Measurements from ENCODE around the gene TNFRSF6B.

TNFRSF6B gene

GRCh38 chr20:63743210-63743970, 46.9 kb downstream of the TNFRSF6B start:
- Histone ChIP-seq H3K4me1 (peaks cover 10% of the 10 kb centered on the region), H3K4me2 (ENCODE audit: low read length) (no peak overlapping the region), H3K27me3 (ENCODE audit: control insufficient read depth, insufficient read depth, low read length) (no peaks in the 10 kb centered on the region), H3K9ac (no peak overlapping the region), H3K36me3 (ENCODE audit: control insufficient read depth, insufficient read depth, low read length) (no peaks in the 10 kb centered on the region), H3K79me2 (no peaks in the 10 kb centered on the region), H3K27ac (no peak overlapping the region), H3K4me3 (ENCODE audit: low read depth, low read length) (no peak overlapping the region), H2AFZ (no peak overlapping the region), H3K9me3 (ENCODE audit: control insufficient read depth, low read length) (no peaks in the 10 kb centered on the region)
- TF ChIP-seq CTCF (IDR thresholded peaks at IDR 0.05): no peak

- no peak overlapping the region for H3K4me2 ChIP-seq (ENCODE audit: low read length)
- H3K36me3 ChIP-seq (ENCODE audit: control insufficient read depth, insufficient read depth, low read length): no peaks in the 10 kb centered on the region
- H3K27me3 ChIP-seq (ENCODE audit: control insufficient read depth, insufficient read depth, low read length): no peaks in the 10 kb centered on the region
- no peak overlapping the region for H3K4me3 ChIP-seq (ENCODE audit: low read depth, low read length)
- no peak overlapping the region for H3K27ac ChIP-seq
- no peak for TF ChIP-seq CTCF (IDR thresholded peaks at IDR 0.05)
- peaks cover 10% of the 10 kb centered on the region for H3K4me1 ChIP-seq
- no peaks in the 10 kb centered on the region for H3K79me2 ChIP-seq
- H3K9me3 ChIP-seq (ENCODE audit: control insufficient read depth, low read length): no peaks in the 10 kb centered on the region
- no peak overlapping the region for H3K9ac ChIP-seq
- no peak overlapping the region for H2AFZ ChIP-seq
Observed at GRCh38 chr20:63744158-63744557, 47.7 kb downstream of the TNFRSF6B start.

GRCh38 chr20:63744574-63745423, 48.3 kb downstream of the TNFRSF6B start:
- Histone ChIP-seq H3K9me3 (ENCODE audit: control insufficient read depth, low read length) (no peaks in the 10 kb centered on the region), H2AFZ (no peak overlapping the region), H3K4me2 (ENCODE audit: low read length) (no peak overlapping the region), H3K27me3 (ENCODE audit: control insufficient read depth, insufficient read depth, low read length) (no peaks in the 10 kb centered on the region), H3K4me1 (peaks cover 10% of the 10 kb centered on the region), H3K79me2 (no peaks in the 10 kb centered on the region), H3K4me3 (ENCODE audit: low read depth, low read length) (no peak overlapping the region), H3K36me3 (ENCODE audit: control insufficient read depth, insufficient read depth, low read length) (no peaks in the 10 kb centered on the region), H3K9ac (no peak overlapping the region), H3K27ac (no peak overlapping the region)
- no peak for TF ChIP-seq CTCF (IDR thresholded peaks at IDR 0.05)

GRCh38 chr20:63745424-63745805, 49.0 kb downstream of the TNFRSF6B start:
- no peaks in the 10 kb centered on the region for H3K9me3 ChIP-seq (ENCODE audit: control insufficient read depth, low read length)
- H3K27ac ChIP-seq: no peak overlapping the region
- TF ChIP-seq CTCF (IDR thresholded peaks at IDR 0.05): no peak
- H2AFZ ChIP-seq: no peak overlapping the region
- no peaks in the 10 kb centered on the region for H3K27me3 ChIP-seq (ENCODE audit: control insufficient read depth, insufficient read depth, low read length)
- H3K9ac ChIP-seq: no peak overlapping the region
- H3K4me1 ChIP-seq: peaks cover 10% of the 10 kb centered on the region
- H3K79me2 ChIP-seq: no peaks in the 10 kb centered on the region
- H3K36me3 ChIP-seq (ENCODE audit: control insufficient read depth, insufficient read depth, low read length): no peaks in the 10 kb centered on the region
- H3K4me3 ChIP-seq (ENCODE audit: low read depth, low read length): no peak overlapping the region
- H3K4me2 ChIP-seq (ENCODE audit: low read length): no peak overlapping the region

Measured in parathyroid adenoma (tissue), 2 donors.